Astrocyte (in vitro differentiated cells and primary cell): ENCODE measurements around the gene SLC26A9. TPM values are rescaled to one million over a fixed set of nuclear protein-coding genes. Genes with fewer than 3 reads are reported as not detected.

Source experiments
- DNase-seq: peaks from one replicate; pipeline ENCODE4 v3.0.0-alpha.2; 2010; ENCODE audit warnings: low read depth
- FAIRE-seq: peaks from 2 replicates; lab custom pipeline; 2011; peaks lifted over from hg19 to GRCh38; lab: Jason Lieb, UNC
- H2AFZ ChIP-seq: 2 replicates; pipeline ENCODE4 v1.6.0; 2012; ENCODE audit warnings: low read depth, low read length, inconsistent platforms
- H3K27ac ChIP-seq: 2 replicates; pipeline ENCODE4 v1.5.1; 2011; ENCODE audit warnings: low read depth, low read length, inconsistent platforms
- H3K27me3 ChIP-seq: 2 replicates; pipeline ENCODE4 v1.6.0; 2011; ENCODE audit warnings: low read length, inconsistent platforms; ENCODE audit not compliant: insufficient read depth
- H3K36me3 ChIP-seq: 2 replicates; pipeline ENCODE4 v1.5.1; 2011; ENCODE audit warnings: low read length, inconsistent platforms; ENCODE audit not compliant: insufficient read depth
- H3K4me1 ChIP-seq: 2 replicates; pipeline ENCODE4 v1.5.1; 2011; ENCODE audit warnings: low read length, inconsistent platforms; ENCODE audit not compliant: insufficient read depth
- H3K4me2 ChIP-seq: 2 replicates; pipeline ENCODE4 v1.6.0; 2012; ENCODE audit warnings: low read length, inconsistent platforms
- H3K4me3 ChIP-seq: 2 replicates; pipeline ENCODE4 v1.5.1; 2011; ENCODE audit warnings: low read depth, mild to moderate bottlenecking, low read length, inconsistent platforms; ENCODE audit not compliant: insufficient read depth
- H3K79me2 ChIP-seq: 2 replicates; pipeline ENCODE4 v1.6.0; 2012; ENCODE audit warnings: mild to moderate bottlenecking, low read length, inconsistent platforms; ENCODE audit not compliant: insufficient read depth
- H3K9ac ChIP-seq: 2 replicates; pipeline ENCODE4 v1.6.0; 2012; ENCODE audit warnings: mild to moderate bottlenecking, low read length, inconsistent platforms
- H3K9me3 ChIP-seq: 2 replicates; pipeline ENCODE4 v1.5.1; 2012; ENCODE audit warnings: low read depth, mild to moderate bottlenecking, low read length, inconsistent platforms; ENCODE audit not compliant: insufficient read depth
- H4K20me1 ChIP-seq: 2 replicates; pipeline ENCODE4 v1.6.0; 2012; ENCODE audit warnings: low read length, inconsistent platforms; ENCODE audit not compliant: insufficient read depth
- H3K27ac Mint-ChIP-seq: one replicate; pipeline ENCODE4 v1.8.0; 2021; ENCODE audit warnings: mild to moderate bottlenecking, mixed read lengths; ENCODE audit not compliant: unreplicated experiment
- H3K27me3 Mint-ChIP-seq: one replicate; pipeline ENCODE4 v1.8.0; 2021; ENCODE audit warnings: low read depth, mixed read lengths; ENCODE audit not compliant: unreplicated experiment
- H3K36me3 Mint-ChIP-seq: one replicate; pipeline ENCODE4 v1.8.0; 2021; ENCODE audit warnings: low read depth, mixed read lengths; ENCODE audit not compliant: unreplicated experiment
- H3K4me1 Mint-ChIP-seq: one replicate; pipeline ENCODE4 v1.8.0; 2021; ENCODE audit warnings: low read depth, mixed read lengths; ENCODE audit not compliant: unreplicated experiment
- H3K4me3 Mint-ChIP-seq: one replicate; pipeline ENCODE4 v1.8.0; 2021; ENCODE audit warnings: mild to moderate bottlenecking, moderate library complexity, mixed read lengths; ENCODE audit not compliant: unreplicated experiment
- H3K9me3 Mint-ChIP-seq: one replicate; pipeline ENCODE4 v1.8.0; 2021; ENCODE audit warnings: mild to moderate bottlenecking, mixed read lengths; ENCODE audit not compliant: unreplicated experiment
- CTCF ChIP-seq: IDR thresholded peaks from 2 replicates; pipeline ENCODE4 v1.5.1; 2011; ENCODE audit warnings: low read depth, mild to moderate bottlenecking, inconsistent platforms, low read length, moderate library complexity; ENCODE audit not compliant: insufficient read depth
- EZH2 ChIP-seq: IDR thresholded peaks from 2 replicates; pipeline ENCODE4 v1.6.1; 2012; ENCODE audit warnings: mild to moderate bottlenecking, low read length, inconsistent platforms; ENCODE audit not compliant: insufficient read depth
- total RNA-seq: library from RNA; stranded (reverse); gene quantifications from 2 replicates; pipeline ENCODE4 v1.2.1, GENCODE V29; 2021

The SLC26A9 gene
- total RNA-seq, 1 donor from 2014 or later = not detected

- no peaks in the 10 kb centered on the region for H4K20me1 ChIP-seq
- peaks cover 16% of the 10 kb centered on the region for H3K4me1 ChIP-seq
- peaks cover 18% of the 10 kb centered on the region for H3K4me1 Mint-ChIP-seq
- H3K27ac ChIP-seq = no peak overlapping the region
- DNase-seq (no peak), FAIRE-seq (no peak)
- H3K27me3 ChIP-seq = peaks cover 15% of the 10 kb centered on the region
- no peak overlapping the region for H3K27ac Mint-ChIP-seq
- H3K4me3 Mint-ChIP-seq = no peak overlapping the region
- no peak overlapping the region for H2AFZ ChIP-seq
- H3K27me3 Mint-ChIP-seq = peaks cover 31% of the 10 kb centered on the region
- no peak overlapping the region for H3K9ac ChIP-seq
- TF ChIP-seq CTCF (no peak), EZH2 (no peak)
- no peaks in the 10 kb centered on the region for H3K9me3 ChIP-seq
- H3K4me3 ChIP-seq = no peak overlapping the region
- no peaks in the 10 kb centered on the region for H3K9me3 Mint-ChIP-seq
- no peak overlapping the region for H3K4me2 ChIP-seq
- H3K36me3 Mint-ChIP-seq = no peaks in the 10 kb centered on the region
- no peaks in the 10 kb centered on the region for H3K79me2 ChIP-seq
- no peaks in the 10 kb centered on the region for H3K36me3 ChIP-seq
Measured at GRCh38 chr1:205938682-205939081, 4.6 kb downstream of the SLC26A9 start.

- Histone ChIP-seq H3K27me3 (peaks cover 6% of the 10 kb centered on the region), H3K9me3 (no peaks in the 10 kb centered on the region), H3K9ac (no peak overlapping the region), H2AFZ (no peak overlapping the region), H4K20me1 (no peaks in the 10 kb centered on the region), H3K27ac (no peak overlapping the region), H3K4me2 (no peak overlapping the region), H3K36me3 (no peaks in the 10 kb centered on the region), H3K79me2 (no peaks in the 10 kb centered on the region), H3K4me3 (no peak overlapping the region), H3K4me1 (peaks cover 25% of the 10 kb centered on the region)
- no peak for TF ChIP-seq EZH2
- no peak for TF ChIP-seq CTCF
- no peak for FAIRE-seq
- no peaks in the 10 kb centered on the region for H3K36me3 Mint-ChIP-seq
- peaks cover 25% of the 10 kb centered on the region for H3K27me3 Mint-ChIP-seq
- no peaks in the 10 kb centered on the region for H3K9me3 Mint-ChIP-seq
- no peak overlapping the region for H3K27ac Mint-ChIP-seq
- H3K4me1 Mint-ChIP-seq = peaks cover 19% of the 10 kb centered on the region
- DNase-seq = peak; percentile 82
- H3K4me3 Mint-ChIP-seq = peak overlapping the region; percentile 18
Measured at GRCh38 chr1:205936846-205937586, 6.2 kb downstream of the SLC26A9 start.

- Histone ChIP-seq H3K9me3 (no peaks in the 10 kb centered on the region), H3K36me3 (no peaks in the 10 kb centered on the region), H3K4me2 (no peak overlapping the region), H3K4me1 (peaks cover 25% of the 10 kb centered on the region), H3K27ac (no peak overlapping the region), H2AFZ (no peak overlapping the region), H3K4me3 (no peak overlapping the region), H4K20me1 (no peaks in the 10 kb centered on the region), H3K79me2 (no peaks in the 10 kb centered on the region), H3K9ac (no peak overlapping the region), H3K27me3 (peaks cover 6% of the 10 kb centered on the region)
- Mint-ChIP-seq H3K4me3 (no peak overlapping the region), H3K4me1 (peaks cover 19% of the 10 kb centered on the region), H3K27ac (no peak overlapping the region), H3K9me3 (no peaks in the 10 kb centered on the region), H3K27me3 (peaks cover 21% of the 10 kb centered on the region), H3K36me3 (no peaks in the 10 kb centered on the region)
- TF ChIP-seq EZH2 = no peak
- TF ChIP-seq CTCF = no peak
- no peak for FAIRE-seq
- no peak for DNase-seq
Measured at GRCh38 chr1:205936311-205936710, 6.9 kb downstream of the SLC26A9 start.
